Fibroblast of the conjunctiva (primary cell): ENCODE data around the gene CHRD.
"Not testable (repeated sequence)": the region's sequence is repeated elsewhere in the genome, so short reads cannot be mapped to it uniquely, and the experiment has no call there.

ENCODE experiments used
- DNase-seq: peaks from one replicate; pipeline ENCODE4 v3.0.0-alpha.2; 2010; ENCODE audit warnings: low read depth

The CHRD gene

GRCh38 chr3:184379358-184380184 lies at the start of gene CHRD:
CHRD (plus strand) TSS chr3:184380054; CDS start chr3:184380319, 265 bp downstream.
- DNase-seq = no peak

DNA sequence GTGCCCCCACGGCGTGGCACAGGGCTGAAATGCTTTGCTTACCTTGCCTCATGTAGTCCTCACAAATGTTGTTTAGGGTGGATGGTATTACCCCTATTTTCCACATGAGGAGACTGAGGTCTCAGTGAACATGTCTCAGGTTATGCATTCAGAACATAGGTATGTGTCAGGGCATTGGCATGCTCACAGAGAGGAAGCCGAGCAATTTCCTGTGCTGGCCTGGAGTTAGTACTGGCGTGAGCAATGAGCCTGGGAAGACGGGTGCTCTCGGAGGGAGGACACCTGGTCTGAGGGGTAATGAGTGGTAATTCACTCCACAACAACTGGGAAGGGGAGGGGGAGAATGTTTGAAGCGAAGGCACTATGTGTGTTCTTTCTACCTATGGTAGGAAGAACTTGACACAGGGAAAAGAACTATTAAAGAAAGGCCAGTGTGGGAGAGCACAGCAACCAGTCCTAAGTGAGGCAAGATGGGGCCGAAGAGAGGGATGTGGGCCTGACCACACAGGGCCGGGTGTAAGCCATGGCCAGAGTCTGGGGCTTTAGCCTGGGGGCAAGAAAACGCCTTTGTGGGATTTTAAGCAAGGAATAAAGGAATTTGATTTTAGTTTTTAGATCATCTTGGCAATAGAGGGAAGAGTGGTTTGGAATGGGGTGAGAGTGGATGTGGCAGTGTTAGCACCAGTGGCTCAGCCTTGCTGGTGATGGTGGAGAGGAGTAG lies 47.3 kb upstream of the CHRD start:
- DNase-seq = no peak

GRCh38 chr3:184333190-184333589 lies 46.7 kb upstream of the CHRD start:
- no peak for DNase-seq

DNA sequence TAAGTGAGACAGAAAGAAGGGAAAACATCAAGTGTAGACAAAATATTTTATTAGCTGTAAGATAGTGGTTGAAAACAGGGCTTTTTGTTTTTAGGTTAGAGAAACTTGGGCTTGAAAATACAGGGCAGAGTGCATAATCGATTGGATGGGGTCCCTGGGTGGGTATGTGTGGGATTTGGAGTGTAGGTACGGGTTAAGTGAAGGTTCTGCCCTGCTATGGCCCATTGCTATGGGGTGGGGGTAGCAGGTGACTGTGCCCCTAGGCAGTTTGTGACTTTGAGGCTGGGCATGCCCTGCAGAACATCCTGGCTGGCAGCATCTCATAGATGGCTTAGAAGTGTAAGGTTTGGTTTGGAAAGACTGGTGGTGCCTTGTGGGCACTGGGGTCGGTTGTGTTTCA lies 46.2 kb upstream of the CHRD start:
- no peak for DNase-seq

DNA sequence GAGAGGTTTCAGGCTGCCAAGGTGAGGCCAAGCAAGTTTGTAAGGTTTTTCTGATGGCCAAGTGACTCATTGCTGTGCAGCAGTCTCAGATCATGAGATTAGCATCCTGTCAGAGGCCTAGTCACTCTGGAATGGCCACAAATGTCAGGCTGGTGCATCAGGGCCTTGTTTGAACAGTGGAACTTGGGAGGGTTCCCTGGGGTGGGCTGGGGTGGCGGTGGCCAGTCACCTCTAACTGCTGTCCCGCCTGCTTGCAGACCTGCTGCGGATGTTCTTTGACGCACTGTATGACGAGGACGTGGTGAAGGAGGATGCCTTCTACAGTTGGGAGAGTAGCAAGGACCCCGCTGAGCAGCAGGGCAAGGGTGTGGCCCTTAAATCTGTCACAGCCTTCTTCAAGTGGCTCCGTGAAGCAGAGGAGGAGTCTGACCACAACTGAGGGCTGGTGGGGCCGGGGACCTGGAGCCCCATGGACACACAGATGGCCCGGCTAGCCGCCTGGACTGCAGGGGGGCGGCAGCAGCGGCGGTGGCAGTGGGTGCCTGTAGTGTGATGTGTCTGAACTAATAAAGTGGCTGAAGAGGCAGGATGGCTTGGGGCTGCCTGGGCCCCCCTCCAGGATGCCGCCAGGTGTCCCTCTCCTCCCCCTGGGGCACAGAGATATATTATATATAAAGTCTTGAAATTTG lies 45.2 kb upstream of the CHRD start:
- DNase-seq = no peak

GRCh38 chr3:184335291-184335660 lies 44.6 kb upstream of the CHRD start:
- no peak for DNase-seq

GRCh38 chr3:184335661-184336546 lies 44.0 kb upstream of the CHRD start:
- no peak for DNase-seq

- peak; percentile 57 for DNase-seq
Measured at GRCh38 chr3:184336547-184337398, 43.1 kb upstream of the CHRD start.

DNA sequence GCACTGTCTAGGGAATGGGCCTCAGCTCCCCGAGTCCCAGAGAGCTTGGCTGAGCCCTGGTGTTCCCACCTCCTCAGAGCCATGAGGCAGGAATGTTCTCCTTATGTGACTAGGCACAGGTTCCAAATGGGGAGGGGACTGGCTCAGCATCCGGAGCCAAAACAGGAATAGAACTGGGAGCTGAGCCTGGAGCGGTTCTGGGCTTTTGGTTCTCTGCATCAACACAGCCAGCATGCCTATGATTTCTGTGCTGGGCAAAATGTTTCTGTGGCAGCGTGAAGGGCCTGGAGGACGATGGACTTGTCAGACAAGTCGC lies 42.5 kb upstream of the CHRD start, which contains the start of gene FAM131A:
Gene FAM131A (plus strand): TSS at position 202 of the 316 bp plus-strand sequence. CDS start 31 bp downstream, at position 233.
- DNase-seq = no peak

DNA sequence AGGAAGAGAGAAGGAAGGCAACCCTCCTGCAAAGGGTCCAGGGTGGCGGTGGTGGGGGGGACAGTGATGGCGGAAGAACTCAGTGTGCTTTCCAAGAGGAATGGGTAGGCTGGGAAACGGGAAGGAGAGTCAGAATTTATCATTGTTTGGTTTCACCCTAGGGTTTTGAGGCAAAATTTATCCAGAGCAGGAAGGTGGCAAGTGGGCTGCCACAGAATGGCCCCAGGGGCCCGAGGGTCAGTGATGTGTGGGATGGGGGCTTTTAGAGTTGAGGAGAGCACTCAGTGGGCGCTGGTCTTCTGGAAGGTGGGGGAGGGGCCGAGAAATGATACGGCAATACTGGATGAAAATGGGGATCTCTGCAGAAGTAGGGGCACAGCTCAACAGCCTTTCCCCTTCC lies 41.9 kb upstream of the CHRD start:
- DNase-seq = no peak

- no peak for DNase-seq
Measured at GRCh38 chr3:184338511-184338945, 41.3 kb upstream of the CHRD start.

GRCh38 chr3:184339001-184339400 lies 40.9 kb upstream of the CHRD start:
- DNase-seq = no peak

DNA sequence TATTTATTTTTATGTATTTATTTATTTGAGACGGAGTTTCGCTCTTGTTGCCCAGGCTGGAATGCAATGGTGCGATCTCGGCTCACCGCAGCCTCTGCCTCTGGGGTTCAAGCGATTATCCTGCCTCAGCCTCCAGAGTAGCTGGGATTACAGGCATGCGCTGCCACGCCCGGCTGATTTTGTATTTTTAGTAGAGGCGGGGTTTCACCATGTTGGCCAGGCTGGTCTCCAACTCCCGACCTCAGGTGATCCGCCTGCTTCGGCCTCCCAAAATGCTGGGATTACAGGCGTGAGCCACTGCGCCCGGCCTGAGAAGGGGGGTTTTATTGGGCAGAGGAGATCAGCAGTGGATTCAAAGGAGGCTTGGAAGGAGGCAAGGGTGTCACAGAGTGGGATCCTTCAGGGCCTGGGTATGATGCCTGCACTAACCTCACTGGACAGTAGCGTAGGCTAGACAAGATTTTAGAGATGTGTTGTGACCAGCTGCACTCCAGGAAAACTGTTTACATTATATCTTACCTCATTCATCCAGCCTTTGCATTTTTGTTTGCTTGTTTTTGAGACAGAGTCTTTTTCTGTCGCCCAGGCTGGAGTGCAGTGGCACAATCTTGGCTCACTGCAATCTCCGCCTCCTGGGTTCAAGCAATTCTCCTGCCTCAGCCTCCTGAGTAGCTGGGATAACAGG lies 40.3 kb upstream of the CHRD start:
- DNase-seq = not testable (repeated sequence)

DNA sequence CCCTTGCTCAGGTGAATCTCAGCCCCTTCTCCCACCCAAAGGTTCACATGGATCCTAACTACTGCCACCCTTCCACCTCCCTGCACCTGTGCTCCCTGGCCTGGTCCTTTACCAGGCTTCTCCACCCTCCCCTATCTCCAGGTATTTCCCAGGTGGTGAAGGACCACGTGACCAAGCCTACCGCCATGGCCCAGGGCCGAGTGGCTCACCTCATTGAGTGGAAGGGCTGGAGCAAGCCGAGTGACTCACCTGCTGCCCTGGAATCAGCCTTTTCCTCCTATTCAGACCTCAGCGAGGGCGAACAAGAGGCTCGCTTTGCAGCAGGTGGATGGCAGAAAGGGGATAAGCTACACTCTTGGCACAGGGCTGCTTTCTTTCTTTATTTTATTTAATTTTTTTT lies 37.9 kb upstream of the CHRD start:
- DNase-seq = no peak

DNA sequence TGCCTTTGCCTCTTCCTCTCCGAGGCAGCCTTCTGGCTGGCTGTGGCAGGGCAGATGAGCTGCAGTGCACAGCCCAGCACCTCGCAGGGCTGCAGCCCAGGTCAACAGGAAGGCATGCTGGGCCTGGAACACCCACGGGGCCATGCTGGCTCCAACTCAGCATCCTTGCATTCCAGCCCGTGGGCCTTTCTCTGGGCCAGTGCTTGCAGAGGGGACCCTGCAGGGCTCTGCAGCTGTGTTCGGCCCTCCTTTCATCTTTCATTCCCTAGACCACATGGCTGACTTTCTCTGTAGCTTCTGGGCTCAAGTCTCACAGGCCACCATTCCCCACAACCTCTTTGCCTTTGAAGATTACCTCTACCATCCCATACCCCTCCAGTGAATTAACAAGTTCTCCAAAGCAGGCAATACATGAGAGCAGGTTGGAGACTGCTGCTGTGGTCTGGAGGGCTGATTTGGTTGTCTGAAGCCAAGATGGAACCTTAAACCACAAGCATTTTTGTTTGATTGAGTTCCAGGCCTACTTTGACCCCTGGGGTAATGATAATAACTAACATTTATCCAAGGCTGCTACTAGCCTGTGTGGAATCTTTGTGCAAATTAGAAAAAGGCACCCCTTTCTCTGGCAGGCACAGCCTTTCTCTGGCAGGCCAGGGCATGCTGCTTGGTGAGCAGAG lies 36.5 kb upstream of the CHRD start:
- DNase-seq = no peak

DNA sequence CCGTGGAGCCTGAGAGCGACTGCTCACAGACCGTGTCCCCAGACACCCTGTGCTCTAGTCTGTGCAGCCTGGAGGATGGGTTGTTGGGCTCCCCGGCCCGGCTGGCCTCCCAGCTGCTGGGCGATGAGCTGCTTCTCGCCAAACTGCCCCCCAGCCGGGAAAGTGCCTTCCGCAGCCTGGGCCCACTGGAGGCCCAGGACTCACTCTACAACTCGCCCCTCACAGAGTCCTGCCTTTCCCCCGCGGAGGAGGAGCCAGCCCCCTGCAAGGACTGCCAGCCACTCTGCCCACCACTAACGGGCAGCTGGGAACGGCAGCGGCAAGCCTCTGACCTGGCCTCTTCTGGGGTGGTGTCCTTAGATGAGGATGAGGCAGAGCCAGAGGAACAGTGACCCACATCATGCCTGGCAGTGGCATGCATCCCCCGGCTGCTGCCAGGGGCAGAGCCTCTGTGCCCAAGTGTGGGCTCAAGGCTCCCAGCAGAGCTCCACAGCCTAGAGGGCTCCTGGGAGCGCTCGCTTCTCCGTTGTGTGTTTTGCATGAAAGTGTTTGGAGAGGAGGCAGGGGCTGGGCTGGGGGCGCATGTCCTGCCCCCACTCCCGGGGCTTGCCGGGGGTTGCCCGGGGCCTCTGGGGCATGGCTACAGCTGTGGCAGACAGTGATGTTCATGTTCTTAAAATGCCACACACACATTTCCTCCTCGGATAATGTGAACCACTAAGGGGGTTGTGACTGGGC lies 35.1 kb upstream of the CHRD start:
- DNase-seq = no peak

GRCh38 chr3:184345317-184346144 lies 34.3 kb upstream of the CHRD start:
- no peak for DNase-seq
